ENCODE measurements around the gene RCOR3.
"Not testable (repeated sequence)": the region's sequence is repeated elsewhere in the genome, so short reads cannot be mapped to it uniquely, and the experiment has no call there.

The RCOR3 gene

GRCh38 chr1:211340622-211341507, 81.7 kb downstream of the RCOR3 start:
- no peak for DNase-seq (ENCODE audit: low spot score)

GRCh38 chr1:211341999-211342398, 82.8 kb downstream of the RCOR3 start:
- DNase-seq (ENCODE audit: low spot score) = no peak

- DNase-seq (ENCODE audit: low spot score) = no peak
Observed at GRCh38 chr1:211343607-211344006, 84.4 kb downstream of the RCOR3 start.

- no peak for DNase-seq (ENCODE audit: low spot score)
Observed at GRCh38 chr1:211344152-211344618, 85.0 kb downstream of the RCOR3 start.

- DNase-seq (ENCODE audit: low spot score) = no peak
Observed at GRCh38 chr1:211345719-211346118, 86.6 kb downstream of the RCOR3 start.

GRCh38 chr1:211347077-211347844, 88.1 kb downstream of the RCOR3 start:
- DNase-seq (ENCODE audit: low spot score) = no peak

- DNase-seq (ENCODE audit: low spot score) = no peak
Observed at GRCh38 chr1:211348547-211348946, 89.4 kb downstream of the RCOR3 start.

GRCh38 chr1:211349741-211350140, 90.6 kb downstream of the RCOR3 start:
- no peak for DNase-seq (ENCODE audit: low spot score)

- not testable (repeated sequence) for DNase-seq (ENCODE audit: low spot score)
Observed at GRCh38 chr1:211352055-211352454, 92.9 kb downstream of the RCOR3 start.

- no peak for DNase-seq (ENCODE audit: low spot score)
Observed at GRCh38 chr1:211352465-211352864, 93.3 kb downstream of the RCOR3 start.

GRCh38 chr1:211352985-211353515, 93.9 kb downstream of the RCOR3 start:
- DNase-seq (ENCODE audit: low spot score) = no peak

GRCh38 chr1:211353562-211354212, 94.5 kb downstream of the RCOR3 start:
- no peak for DNase-seq (ENCODE audit: low spot score)

GRCh38 chr1:211355873-211356272, 96.7 kb downstream of the RCOR3 start:
- no peak for DNase-seq (ENCODE audit: low spot score)

- peak; percentile 27 for DNase-seq (ENCODE audit: low spot score)
Observed at GRCh38 chr1:211356723-211357407, 97.7 kb downstream of the RCOR3 start.

GRCh38 chr1:211358685-211359084, 99.5 kb downstream of the RCOR3 start:
- DNase-seq (ENCODE audit: low spot score) = no peak

- DNase-seq (ENCODE audit: low spot score) = no peak
Observed at GRCh38 chr1:211359876-211360275, 100.7 kb downstream of the RCOR3 start.

- no peak for DNase-seq (ENCODE audit: low spot score)
Observed at GRCh38 chr1:211361202-211361601, 102.0 kb downstream of the RCOR3 start.
